ENCODE data around the gene ZFR2.
A peak's percentile ranks its signal among the peaks of the same experiment; 100 is the strongest.

Gene ZFR2

GRCh38 chr19:3822683-3823349, 46.0 kb downstream of the ZFR2 start:
- peaks cover 15 to 21% of the 10 kb centered on the region in 2 experiments for H3K4me1 ChIP-seq (ENCODE audit: control insufficient read depth in 1 of 2, insufficient read depth in 1 of 2, low read depth in 1 of 2, low read length in 1 of 2)

GRCh38 chr19:3821857-3822364, 46.9 kb downstream of the ZFR2 start:
- peak; percentile 97 for TF ChIP-seq CTCF (IDR thresholded peaks at IDR 0.05)
- peak overlapping the region; percentile 31 for H3K27ac ChIP-seq
- H3K36me3 ChIP-seq, result no peaks in the 10 kb centered on the region
- H3K4me1 ChIP-seq (ENCODE audit: control insufficient read depth in 1 of 2, insufficient read depth in 1 of 2, low read depth in 1 of 2, low read length in 1 of 2), result peaks cover 18 to 22% of the 10 kb centered on the region in 2 experiments
- peak overlapping the region; percentile 20 to 27 for H3K4me3 ChIP-seq (ENCODE audit: low read depth in 1 of 2, low read length in 1 of 2)
- H3K9me3 ChIP-seq, result no peaks in the 10 kb centered on the region
- H3K27me3 ChIP-seq, result peaks cover 5% of the 10 kb centered on the region

More at GRCh38 chr19:3822683-3823349, 46.0 kb downstream of the ZFR2 start:
- Histone ChIP-seq H3K4me3 (ENCODE audit: low read depth in 1 of 2, low read length in 1 of 2) (no peak overlapping the region), H3K27ac (no peak overlapping the region), H3K27me3 (peaks cover 5% of the 10 kb centered on the region), H3K36me3 (no peaks in the 10 kb centered on the region), H3K9me3 (no peaks in the 10 kb centered on the region)
- TF ChIP-seq CTCF (IDR thresholded peaks at IDR 0.05), result no peak

- H3K36me3 ChIP-seq, result no peaks in the 10 kb centered on the region
- H3K9me3 ChIP-seq, result no peaks in the 10 kb centered on the region
- H3K4me1 ChIP-seq (ENCODE audit: control insufficient read depth in 1 of 2, insufficient read depth in 1 of 2, low read depth in 1 of 2, low read length in 1 of 2), result peaks cover 18 to 22% of the 10 kb centered on the region in 2 experiments
- H3K4me3 ChIP-seq (ENCODE audit: low read depth in 1 of 2, low read length in 1 of 2), result no peak overlapping the region
- no peak overlapping the region for H3K27ac ChIP-seq
- TF ChIP-seq CTCF (IDR thresholded peaks at IDR 0.05), result no peak
- peaks cover 5% of the 10 kb centered on the region for H3K27me3 ChIP-seq
Observed at GRCh38 chr19:3821156-3821555, 47.7 kb downstream of the ZFR2 start.

- no peaks in the 10 kb centered on the region for H3K9me3 ChIP-seq
- H3K27ac ChIP-seq, result no peak overlapping the region
- peaks cover 20 to 25% of the 10 kb centered on the region in 2 experiments for H3K4me1 ChIP-seq (ENCODE audit: control insufficient read depth in 1 of 2, insufficient read depth in 1 of 2, low read depth in 1 of 2, low read length in 1 of 2)
- H3K4me3 ChIP-seq (ENCODE audit: low read depth in 1 of 2, low read length in 1 of 2), result no peak overlapping the region
- TF ChIP-seq CTCF (IDR thresholded peaks at IDR 0.05), result no peak
- H3K27me3 ChIP-seq, result peaks cover 5% of the 10 kb centered on the region
- no peaks in the 10 kb centered on the region for H3K36me3 ChIP-seq
Observed at GRCh38 chr19:3819989-3820388, 48.8 kb downstream of the ZFR2 start.

- H3K4me1 ChIP-seq (ENCODE audit: control insufficient read depth in 1 of 2, insufficient read depth in 1 of 2, low read depth in 1 of 2, low read length in 1 of 2), result peaks cover 31 to 36% of the 10 kb centered on the region in 2 experiments
- no peak for TF ChIP-seq CTCF (IDR thresholded peaks at IDR 0.05)
- peak overlapping the region; percentile 64 for H3K27ac ChIP-seq
- no peaks in the 10 kb centered on the region for H3K36me3 ChIP-seq
- H3K4me3 ChIP-seq (ENCODE audit: low read depth in 1 of 2, low read length in 1 of 2), result no peak overlapping the region
- peaks cover 5% of the 10 kb centered on the region for H3K27me3 ChIP-seq
- H3K9me3 ChIP-seq, result no peaks in the 10 kb centered on the region
Observed at GRCh38 chr19:3818918-3819317, 49.9 kb downstream of the ZFR2 start.
